ENCODE measurements around the gene DIO1. TPM values are rescaled to one million over a fixed set of nuclear protein-coding genes. Genes with fewer than 3 reads are reported as not detected.

DIO1 gene
- total RNA-seq, 4 donors from 2014 or later, result not detected

DNA sequence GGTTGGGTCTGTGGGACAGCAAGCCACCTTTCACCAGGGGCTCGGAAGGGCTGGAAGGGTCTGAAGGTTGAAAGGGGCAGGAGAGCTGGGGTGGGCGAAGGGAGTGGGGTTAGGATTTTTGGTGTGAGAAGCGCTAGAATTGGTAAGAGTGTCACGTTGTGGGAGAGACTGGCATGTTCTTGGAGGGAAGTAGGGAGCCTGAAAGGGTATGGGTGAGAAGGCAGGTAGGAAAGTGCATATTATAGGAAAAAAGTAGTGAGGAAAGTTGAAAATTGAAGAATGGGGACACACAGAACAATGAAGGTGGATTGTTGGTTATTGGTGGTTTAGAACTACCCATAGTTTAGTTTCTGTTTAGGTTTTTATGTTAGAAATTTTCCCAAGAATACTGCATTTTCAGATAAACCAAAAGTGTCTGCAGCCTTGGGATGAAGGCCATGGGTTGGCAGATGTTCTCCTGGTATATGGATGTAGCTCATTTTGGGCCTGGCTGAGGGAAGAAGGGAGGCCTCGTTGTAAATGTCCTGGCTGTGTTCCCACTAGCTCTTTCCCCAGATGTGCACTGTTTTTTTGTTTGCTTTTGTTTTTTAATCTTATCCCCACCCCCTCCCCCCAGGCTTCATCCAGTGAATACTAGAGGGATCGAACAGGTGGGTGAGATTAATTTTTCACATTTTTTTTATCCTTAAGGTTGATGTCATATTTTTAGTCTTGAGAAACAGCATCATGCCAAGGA, 53.4 kb downstream of the DIO1 start:
- peaks cover 18 to 61% (median 56%) of the 10 kb centered on the region in 4 donors for H3K4me1 ChIP-seq
- no peaks in the 10 kb centered on the region for H3K9me3 ChIP-seq
- intact Hi-C loops (cut with DNase I), result loop anchor here (5.0 kb wide), 1 partner anchor 50 kb away; no protein-coding TSS in a partner anchor
- 51% methylated on average over 6 of the region's 6 CpGs for WGBS
- H3K4me3 ChIP-seq, result peak overlapping the region; percentile 72 to 90 (median 82)
- DNase-seq (ENCODE audit: extremely low spot score), result no peak
- TF ChIP-seq, protein P1, sequence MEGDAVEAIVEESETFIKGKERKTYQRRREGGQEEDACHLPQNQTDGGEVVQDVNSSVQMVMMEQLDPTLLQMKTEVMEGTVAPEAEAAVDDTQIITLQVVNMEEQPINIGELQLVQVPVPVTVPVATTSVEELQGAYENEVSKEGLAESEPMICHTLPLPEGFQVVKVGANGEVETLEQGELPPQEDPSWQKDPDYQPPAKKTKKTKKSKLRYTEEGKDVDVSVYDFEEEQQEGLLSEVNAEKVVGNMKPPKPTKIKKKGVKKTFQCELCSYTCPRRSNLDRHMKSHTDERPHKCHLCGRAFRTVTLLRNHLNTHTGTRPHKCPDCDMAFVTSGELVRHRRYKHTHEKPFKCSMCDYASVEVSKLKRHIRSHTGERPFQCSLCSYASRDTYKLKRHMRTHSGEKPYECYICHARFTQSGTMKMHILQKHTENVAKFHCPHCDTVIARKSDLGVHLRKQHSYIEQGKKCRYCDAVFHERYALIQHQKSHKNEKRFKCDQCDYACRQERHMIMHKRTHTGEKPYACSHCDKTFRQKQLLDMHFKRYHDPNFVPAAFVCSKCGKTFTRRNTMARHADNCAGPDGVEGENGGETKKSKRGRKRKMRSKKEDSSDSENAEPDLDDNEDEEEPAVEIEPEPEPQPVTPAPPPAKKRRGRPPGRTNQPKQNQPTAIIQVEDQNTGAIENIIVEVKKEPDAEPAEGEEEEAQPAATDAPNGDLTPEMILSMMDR (IDR thresholded peaks at IDR 0.05), result no peak
- TF ChIP-seq EP300 (IDR thresholded peaks at IDR 0.05) (no peak), POLR2A (IDR thresholded peaks at IDR 0.05; ENCODE audit: low read depth) (no peak), POLR2AphosphoS5 (IDR thresholded peaks at IDR 0.05) (no peak)
- no peaks in the 10 kb centered on the region for H3K27me3 ChIP-seq
- H3K27ac ChIP-seq (replicated peaks in 1 of 4), result peak overlapping the region; percentile 92 to 94 (median 94)
- peaks cover 4 to 12% (median 9%) of the 10 kb centered on the region in 4 donors for H3K36me3 ChIP-seq

GRCh38 chr1:53948291-53948690, 54.3 kb downstream of the DIO1 start:
- no peak for DNase-seq (ENCODE audit: extremely low spot score)
- Histone ChIP-seq H3K27ac (replicated peaks in 1 of 4) (peak overlapping the region in 2 of 4 donors; percentile 93 to 94), H3K36me3 (peaks cover 13 to 21% (median 18%) of the 10 kb centered on the region in 4 donors), H3K9me3 (no peaks in the 10 kb centered on the region), H3K27me3 (no peaks in the 10 kb centered on the region), H3K4me3 (no peak overlapping the region), H3K4me1 (peaks cover 18 to 64% (median 56%) of the 10 kb centered on the region in 4 donors)
- intact Hi-C loops (cut with DNase I), result loop anchor here (5.0 kb wide), 1 partner anchor 51 kb away; no protein-coding TSS in a partner anchor
- TF ChIP-seq POLR2A (IDR thresholded peaks at IDR 0.05; ENCODE audit: low read depth), result no peak
- no peak for TF ChIP-seq POLR2AphosphoS5 (IDR thresholded peaks at IDR 0.05)
- TF ChIP-seq EP300 (IDR thresholded peaks at IDR 0.05), result no peak
- TF ChIP-seq, protein P1 (IDR thresholded peaks at IDR 0.05), result no peak
- WGBS, result 81% methylated on average over 5 of the region's 5 CpGs

- intact Hi-C loops (cut with DNase I), result loop anchor here (5.0 kb wide), 1 partner anchor 52 kb away; no protein-coding TSS in a partner anchor
These were observed 55.3 kb downstream of the DIO1 start for GRCh38 chr1:53949023-53949990.

DNA sequence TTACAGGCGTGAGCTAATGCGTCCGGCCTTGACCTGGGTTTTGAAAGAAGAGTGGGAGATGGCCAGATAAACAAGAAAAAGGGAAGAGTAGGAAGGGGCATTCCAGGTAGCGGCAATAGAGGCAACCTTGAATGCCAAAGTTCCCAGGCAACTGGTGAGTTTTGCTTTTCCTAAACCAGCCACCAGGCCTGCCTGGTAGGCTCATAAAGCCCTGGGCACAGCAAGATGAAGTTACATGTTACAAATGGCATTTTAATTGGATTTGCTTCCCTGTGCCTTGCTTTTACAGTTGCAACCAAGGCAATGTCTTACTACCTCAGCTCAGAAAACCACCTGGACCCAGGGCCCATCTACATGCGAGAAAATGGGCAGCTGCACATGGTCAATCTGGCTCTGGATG, 57.7 kb downstream of the DIO1 start:
- DNase-seq (ENCODE audit: extremely low spot score), result no peak
- H3K36me3 ChIP-seq, result peaks cover 13 to 38% (median 24%) of the 10 kb centered on the region in 4 donors
- 94% methylated on average over 5 of the region's 5 CpGs for WGBS
- H3K4me3 ChIP-seq, result no peak overlapping the region
- no peak overlapping the region for H3K27ac ChIP-seq (replicated peaks in 1 of 4)
- H3K27me3 ChIP-seq, result no peaks in the 10 kb centered on the region
- H3K9me3 ChIP-seq, result no peaks in the 10 kb centered on the region
- TF ChIP-seq POLR2A (IDR thresholded peaks at IDR 0.05; ENCODE audit: low read depth) (no peak), POLR2AphosphoS5 (IDR thresholded peaks at IDR 0.05) (no peak), EP300 (IDR thresholded peaks at IDR 0.05) (no peak)
- TF ChIP-seq, protein P1 (IDR thresholded peaks at IDR 0.05), result no peak
- intact Hi-C loops (cut with DNase I), result loop anchor here (2.0 kb wide), 1 partner anchor 73 kb away; no protein-coding TSS in a partner anchor
- H3K4me1 ChIP-seq, result peaks cover 9 to 64% (median 62%) of the 10 kb centered on the region in 4 donors

More at GRCh38 chr1:53949023-53949990, 55.3 kb downstream of the DIO1 start:
- Histone ChIP-seq H3K27ac (replicated peaks in 1 of 4) (peak overlapping the region in 3 of 4 donors; percentile 15 to 94 (median 20)), H3K9me3 (no peaks in the 10 kb centered on the region), H3K27me3 (no peaks in the 10 kb centered on the region), H3K4me3 (no peak overlapping the region), H3K36me3 (peaks cover 13 to 32% (median 24%) of the 10 kb centered on the region in 4 donors), H3K4me1 (peaks cover 15 to 64% (median 60%) of the 10 kb centered on the region in 4 donors)
- 90% methylated on average over 4 of the region's 4 CpGs for WGBS
- DNase-seq (ENCODE audit: extremely low spot score), result no peak
- TF ChIP-seq, protein P1 (IDR thresholded peaks at IDR 0.05), result peak; percentile 44 to 54 (median 50)
- no peak for TF ChIP-seq EP300 (IDR thresholded peaks at IDR 0.05)
- TF ChIP-seq POLR2AphosphoS5 (IDR thresholded peaks at IDR 0.05), result no peak

Measured in esophagus muscularis mucosa (tissue), 4 donors.